Activated T-helper 1 cell treated with anti-CD3 and anti-CD28 coated beads, Interleukin-12 subunit alpha, Interleukin-12 subunit beta, Interleukin-2, Interleukin-4 antibody, amounts not matched to agents 30 ng/mL and 10 ng/mL and 1 ng/mL, durations not matched to agents 14 hours and 24 hours and 36 hours (primary cell): Measurements from ENCODE around the gene IPCEF1. TPM values are rescaled to one million over a fixed set of nuclear protein-coding genes. Genes with fewer than 3 reads are reported as not detected.

ENCODE experiments used
- DNase-seq: peaks from one replicate; pipeline ENCODE4 v3.0.0; 2021; ENCODE audit warnings: low spot score
- H3K27ac Mint-ChIP-seq: one replicate; pipeline ENCODE4 v1.8.0; 2021; ENCODE audit warnings: mild to moderate bottlenecking, mixed read lengths
- H3K27me3 Mint-ChIP-seq: one replicate; pipeline ENCODE4 v1.8.0; 2022; ENCODE audit warnings: mild to moderate bottlenecking, moderate library complexity, mixed read lengths; ENCODE audit not compliant: insufficient read depth
- H3K36me3 Mint-ChIP-seq: one replicate; pipeline ENCODE4 v1.8.0; 2021; ENCODE audit warnings: low read depth, mixed read lengths
- H3K4me1 Mint-ChIP-seq: one replicate; pipeline ENCODE4 v1.8.0; 2021; ENCODE audit warnings: low read depth, mixed read lengths
- H3K4me3 Mint-ChIP-seq: one replicate; pipeline ENCODE4 v1.8.0; 2021; ENCODE audit warnings: mild to moderate bottlenecking, moderate library complexity, mixed read lengths
- H3K9me3 Mint-ChIP-seq: one replicate; pipeline ENCODE4 v1.8.0; 2021; ENCODE audit warnings: mixed read lengths
- intact Hi-C: fragments of 100-400 bp; cut with micrococcal nuclease; formaldehyde crosslinking; loops from one replicate; pipeline ENCODE4 v1.15.1; 2024
- total RNA-seq: library from RNA; stranded (reverse); gene quantifications from 2 replicates; pipeline ENCODE4 v1.2.3, GENCODE V29; 2022

The IPCEF1 gene
- total RNA-seq, 1 donor from 2014 or later = 4.2 TPM

GRCh38 chr6:154230393-154230792 is 126.2 kb downstream of the IPCEF1 start:
- Mint-ChIP-seq H3K4me1 (peaks cover 57% of the 10 kb centered on the region), H3K4me3 (peak overlapping the region; percentile 46), H3K9me3 (peaks cover 4% of the 10 kb centered on the region), H3K27ac (no peak overlapping the region), H3K27me3 (no peaks in the 10 kb centered on the region), H3K36me3 (peaks cover 4% of the 10 kb centered on the region)
- no peak for DNase-seq
- intact Hi-C loops = loop anchor here (1.0 kb wide), 2 partner anchors 20 to 123 kb away; no protein-coding TSS in a partner anchor

- peaks cover 57% of the 10 kb centered on the region for H3K4me1 Mint-ChIP-seq
- intact Hi-C loops = loop anchor here (1.0 kb wide), 5 partner anchors 21 to 124 kb away; no protein-coding TSS in a partner anchor
- peaks cover 4% of the 10 kb centered on the region for H3K36me3 Mint-ChIP-seq
- peak overlapping the region; percentile 46 for H3K4me3 Mint-ChIP-seq
- H3K27ac Mint-ChIP-seq = peak overlapping the region; percentile 47
- no peaks in the 10 kb centered on the region for H3K27me3 Mint-ChIP-seq
- H3K9me3 Mint-ChIP-seq = peaks cover 4% of the 10 kb centered on the region
- DNase-seq = peak; percentile 49
These were observed 126.8 kb downstream of the IPCEF1 start for GRCh38 chr6:154229786-154230185.

GRCh38 chr6:154228521-154228905 is 128.1 kb downstream of the IPCEF1 start:
- no peak for DNase-seq
- no peak overlapping the region for H3K4me3 Mint-ChIP-seq
- H3K27ac Mint-ChIP-seq = peak overlapping the region; percentile 4
- H3K9me3 Mint-ChIP-seq = peaks cover 4% of the 10 kb centered on the region
- H3K27me3 Mint-ChIP-seq = no peaks in the 10 kb centered on the region
- peaks cover 4% of the 10 kb centered on the region for H3K36me3 Mint-ChIP-seq
- intact Hi-C loops = no loop called here
- H3K4me1 Mint-ChIP-seq = peaks cover 44% of the 10 kb centered on the region

- peaks cover 5% of the 10 kb centered on the region for H3K36me3 Mint-ChIP-seq
- no peak overlapping the region for H3K27ac Mint-ChIP-seq
- intact Hi-C loops = no loop called here
- H3K4me1 Mint-ChIP-seq = peaks cover 41% of the 10 kb centered on the region
- DNase-seq = no peak
- H3K9me3 Mint-ChIP-seq = peaks cover 4% of the 10 kb centered on the region
- no peak overlapping the region for H3K4me3 Mint-ChIP-seq
- H3K27me3 Mint-ChIP-seq = no peaks in the 10 kb centered on the region
These were observed 128.6 kb downstream of the IPCEF1 start for GRCh38 chr6:154227862-154228520.

GRCh38 chr6:154226461-154226860 is 130.1 kb downstream of the IPCEF1 start:
- no peaks in the 10 kb centered on the region for H3K27me3 Mint-ChIP-seq
- intact Hi-C loops = no loop called here
- H3K36me3 Mint-ChIP-seq = peaks cover 6% of the 10 kb centered on the region
- no peak for DNase-seq
- H3K9me3 Mint-ChIP-seq = peaks cover 3% of the 10 kb centered on the region
- H3K27ac Mint-ChIP-seq = no peak overlapping the region
- H3K4me1 Mint-ChIP-seq = peaks cover 28% of the 10 kb centered on the region
- H3K4me3 Mint-ChIP-seq = no peak overlapping the region

- Mint-ChIP-seq H3K4me3 (no peak overlapping the region), H3K36me3 (peaks cover 10% of the 10 kb centered on the region), H3K27me3 (peaks cover 2% of the 10 kb centered on the region), H3K27ac (no peak overlapping the region), H3K9me3 (no peaks in the 10 kb centered on the region), H3K4me1 (peaks cover 16% of the 10 kb centered on the region)
- intact Hi-C loops = no loop called here
- DNase-seq = no peak
These were observed 133.3 kb downstream of the IPCEF1 start for GRCh38 chr6:154223296-154223695.

- intact Hi-C loops = no loop called here
- peaks cover 20% of the 10 kb centered on the region for H3K4me1 Mint-ChIP-seq
- H3K27ac Mint-ChIP-seq = no peak overlapping the region
- H3K4me3 Mint-ChIP-seq = no peak overlapping the region
- H3K36me3 Mint-ChIP-seq = peaks cover 12% of the 10 kb centered on the region
- no peak for DNase-seq
- peaks cover 2% of the 10 kb centered on the region for H3K27me3 Mint-ChIP-seq
- H3K9me3 Mint-ChIP-seq = no peaks in the 10 kb centered on the region
These were observed 133.9 kb downstream of the IPCEF1 start for GRCh38 chr6:154222716-154223115.

GRCh38 chr6:154219250-154219649 is 137.4 kb downstream of the IPCEF1 start:
- Mint-ChIP-seq H3K4me1 (peaks cover 15% of the 10 kb centered on the region), H3K36me3 (peaks cover 8% of the 10 kb centered on the region), H3K27ac (no peak overlapping the region), H3K4me3 (no peak overlapping the region), H3K9me3 (no peaks in the 10 kb centered on the region), H3K27me3 (peaks cover 2% of the 10 kb centered on the region)
- intact Hi-C loops = no loop called here
- DNase-seq = no peak

- H3K4me3 Mint-ChIP-seq = no peak overlapping the region
- H3K4me1 Mint-ChIP-seq = peaks cover 15% of the 10 kb centered on the region
- no peaks in the 10 kb centered on the region for H3K9me3 Mint-ChIP-seq
These were observed 137.8 kb downstream of the IPCEF1 start for GRCh38 chr6:154218787-154219186.

GRCh38 chr6:154218301-154218700 is 138.3 kb downstream of the IPCEF1 start:
- peaks cover 15% of the 10 kb centered on the region for H3K4me1 Mint-ChIP-seq
- no peak for DNase-seq
- H3K36me3 Mint-ChIP-seq = peaks cover 8% of the 10 kb centered on the region
- H3K4me3 Mint-ChIP-seq = no peak overlapping the region
- H3K27ac Mint-ChIP-seq = peak overlapping the region; percentile 47
- intact Hi-C loops = no loop called here
- no peaks in the 10 kb centered on the region for H3K9me3 Mint-ChIP-seq
- peaks cover 2% of the 10 kb centered on the region for H3K27me3 Mint-ChIP-seq

More at GRCh38 chr6:154218787-154219186, 137.8 kb downstream of the IPCEF1 start:
- Mint-ChIP-seq H3K27me3 (peaks cover 2% of the 10 kb centered on the region), H3K27ac (no peak overlapping the region), H3K36me3 (peaks cover 8% of the 10 kb centered on the region)
- DNase-seq = no peak
- intact Hi-C loops = no loop called here

GRCh38 chr6:154213782-154214181 is 142.8 kb downstream of the IPCEF1 start:
- H3K4me1 Mint-ChIP-seq = peaks cover 11% of the 10 kb centered on the region
- H3K9me3 Mint-ChIP-seq = no peaks in the 10 kb centered on the region
- H3K36me3 Mint-ChIP-seq = peaks cover 9% of the 10 kb centered on the region
- H3K27me3 Mint-ChIP-seq = no peaks in the 10 kb centered on the region
- H3K27ac Mint-ChIP-seq = no peak overlapping the region
- no peak for DNase-seq
- intact Hi-C loops = no loop called here
- no peak overlapping the region for H3K4me3 Mint-ChIP-seq

GRCh38 chr6:154210678-154211077 is 145.9 kb downstream of the IPCEF1 start:
- no peaks in the 10 kb centered on the region for H3K4me1 Mint-ChIP-seq
- H3K27ac Mint-ChIP-seq = no peak overlapping the region
- no peaks in the 10 kb centered on the region for H3K27me3 Mint-ChIP-seq
- no peak overlapping the region for H3K4me3 Mint-ChIP-seq
- no peak for DNase-seq
- H3K9me3 Mint-ChIP-seq = no peaks in the 10 kb centered on the region
- intact Hi-C loops = no loop called here
- peaks cover 16% of the 10 kb centered on the region for H3K36me3 Mint-ChIP-seq

GRCh38 chr6:154209555-154209954 is 147.0 kb downstream of the IPCEF1 start:
- peaks cover under 1% of the 10 kb centered on the region for H3K4me1 Mint-ChIP-seq

More at GRCh38 chr6:154209555-154209954, 147.0 kb downstream of the IPCEF1 start:
- Mint-ChIP-seq H3K4me3 (no peak overlapping the region), H3K27ac (no peak overlapping the region), H3K27me3 (no peaks in the 10 kb centered on the region), H3K36me3 (peaks cover 17% of the 10 kb centered on the region), H3K9me3 (no peaks in the 10 kb centered on the region)
- intact Hi-C loops = no loop called here
- no peak for DNase-seq
